ENCODE data around the gene SCML1.
A peak's percentile ranks its signal among the peaks of the same experiment; 100 is the strongest.

Gene SCML1, protein sequence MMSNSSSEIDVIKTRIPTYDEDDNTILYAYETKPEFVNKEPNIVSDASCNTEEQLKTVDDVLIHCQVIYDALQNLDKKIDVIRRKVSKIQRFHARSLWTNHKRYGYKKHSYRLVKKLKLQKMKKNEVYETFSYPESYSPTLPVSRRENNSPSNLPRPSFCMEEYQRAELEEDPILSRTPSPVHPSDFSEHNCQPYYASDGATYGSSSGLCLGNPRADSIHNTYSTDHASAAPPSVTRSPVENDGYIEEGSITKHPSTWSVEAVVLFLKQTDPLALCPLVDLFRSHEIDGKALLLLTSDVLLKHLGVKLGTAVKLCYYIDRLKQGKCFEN

DNA sequence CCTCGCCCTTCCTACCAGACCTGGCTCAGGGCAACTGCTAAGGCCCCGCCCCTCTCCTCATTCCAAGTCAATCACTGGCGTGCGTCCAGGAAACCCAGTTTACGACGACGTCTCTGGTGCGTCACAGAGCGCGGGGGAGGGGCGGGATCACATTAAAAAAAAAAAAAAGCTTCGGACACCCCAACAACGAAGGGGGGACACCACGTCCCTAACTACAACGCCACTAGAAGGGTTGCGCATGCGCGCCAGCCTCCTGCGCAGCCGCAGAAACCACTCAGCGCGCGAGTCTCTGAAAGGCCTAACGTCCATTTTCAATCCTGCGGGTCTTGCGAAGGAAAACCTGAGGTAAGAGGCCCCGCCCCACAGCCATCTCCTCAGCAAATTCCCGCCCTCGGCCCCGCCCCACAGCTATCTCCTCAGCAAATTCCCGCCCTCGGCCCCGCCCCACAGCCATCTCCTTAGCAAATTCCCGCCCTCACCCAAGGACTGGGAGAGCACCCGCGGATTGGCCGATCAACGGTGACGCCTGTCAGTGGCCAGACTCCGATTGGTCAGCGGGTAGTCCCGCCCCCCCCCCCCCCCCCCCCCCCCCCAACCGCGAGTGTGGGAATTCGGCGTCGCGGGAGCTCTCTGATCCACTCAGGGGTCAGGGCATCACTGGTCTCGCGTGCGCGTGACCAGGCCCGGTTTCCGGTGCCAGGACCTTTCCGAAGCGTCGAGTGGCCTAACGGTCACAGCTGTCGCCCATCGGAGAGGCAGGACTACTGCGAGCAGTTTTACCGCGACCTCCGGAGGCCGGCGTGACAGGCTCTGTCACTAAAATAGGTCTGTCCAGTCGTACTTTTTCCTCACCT is at the start of gene SCML1:
TSS of gene SCML1 (plus strand) at position 638 of the 854 bp plus-strand sequence. CDS start 6,694 bp downstream, outside the sequence.
- DNase-seq = peak; percentile 85

DNA sequence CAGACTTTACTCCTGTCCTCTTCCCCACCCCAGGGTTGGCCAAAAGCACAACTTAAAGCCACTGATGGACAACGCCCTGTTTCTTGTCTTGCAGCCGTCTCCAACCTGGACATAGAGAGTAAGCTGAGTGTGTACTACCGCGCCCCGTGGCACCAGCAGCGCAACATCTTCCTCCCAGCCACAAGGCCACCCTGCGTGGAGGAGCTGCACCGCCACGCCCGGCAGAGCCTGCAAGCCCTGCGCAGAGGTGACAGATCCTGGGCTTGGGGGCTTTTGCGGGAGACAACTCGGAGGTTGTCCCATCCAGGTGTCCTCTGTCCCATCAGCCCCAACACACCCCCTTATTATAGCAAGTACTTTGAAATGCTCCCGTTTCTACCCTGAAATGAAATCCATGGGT is 49.6 kb upstream of the SCML1 start:
- no peak for DNase-seq

DNA sequence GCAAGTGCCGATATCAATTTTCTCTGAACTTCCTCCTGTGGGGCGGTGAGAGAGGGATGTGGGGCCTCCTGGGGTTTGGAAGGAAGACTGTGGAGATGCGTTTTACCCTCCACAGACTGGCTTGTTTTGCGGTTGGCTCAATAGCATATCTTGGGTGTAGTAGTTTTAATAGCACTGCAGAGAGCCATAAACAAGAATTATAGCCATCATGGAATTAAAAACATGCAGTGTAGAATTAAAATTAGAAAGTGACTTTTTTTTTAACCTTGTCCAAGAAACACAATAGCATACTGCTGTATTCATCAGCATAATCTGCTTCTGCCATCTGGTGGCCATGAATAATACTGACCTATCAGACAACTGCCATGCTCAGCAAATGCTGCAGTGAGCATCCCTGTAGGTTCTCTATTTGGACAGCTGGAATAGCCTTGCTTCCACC is 47.3 kb upstream of the SCML1 start:
- peak; percentile 36 for DNase-seq

DNA sequence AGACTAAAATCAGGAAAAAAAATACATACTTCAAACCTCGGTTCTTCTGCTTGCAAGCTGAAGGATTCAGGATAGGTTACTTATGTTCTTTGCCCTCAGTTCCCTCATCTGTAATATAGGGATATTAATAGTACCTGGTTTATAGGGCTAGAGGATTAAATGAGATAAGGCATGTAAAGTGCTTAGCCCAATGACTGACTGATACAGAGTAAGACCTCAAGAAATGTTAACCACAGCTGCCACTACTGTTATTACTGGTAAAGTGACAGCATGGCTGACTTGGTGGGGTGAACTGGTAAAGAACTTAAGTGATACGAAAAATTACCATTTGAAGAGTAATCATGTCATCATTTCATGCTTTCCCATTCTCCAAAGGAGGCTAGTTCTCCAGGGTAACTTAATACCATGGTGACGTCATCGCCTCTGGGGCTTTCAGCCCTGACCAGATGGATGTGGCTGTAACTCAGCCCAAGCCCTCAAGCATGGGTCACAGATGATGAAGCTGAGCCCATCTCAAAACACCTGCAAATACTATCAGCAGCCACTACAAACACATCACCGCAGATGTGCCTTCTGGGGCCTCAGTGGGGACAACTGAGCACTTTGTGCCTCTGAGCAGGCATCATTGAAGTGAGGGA is 44.5 kb upstream of the SCML1 start:
- DNase-seq = no peak

DNA sequence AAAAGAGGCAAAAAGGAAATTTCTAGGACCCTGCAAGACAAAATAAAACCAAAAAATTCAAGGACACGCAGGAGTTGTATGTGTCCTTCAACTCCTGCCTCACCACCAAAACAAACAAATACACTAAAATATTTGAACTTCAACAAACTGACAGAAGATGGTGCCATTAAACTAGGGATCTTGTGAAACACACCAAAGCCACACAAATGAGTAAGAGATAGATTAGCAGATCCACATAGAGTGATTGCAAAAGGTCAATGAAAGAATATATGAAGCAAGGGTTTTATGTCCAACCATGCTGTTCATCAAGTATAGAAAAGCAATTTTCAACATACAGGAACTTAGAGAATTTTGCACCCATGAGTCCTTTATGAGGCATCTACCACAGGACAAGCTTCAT is 40.1 kb upstream of the SCML1 start:
- DNase-seq = no peak

DNA sequence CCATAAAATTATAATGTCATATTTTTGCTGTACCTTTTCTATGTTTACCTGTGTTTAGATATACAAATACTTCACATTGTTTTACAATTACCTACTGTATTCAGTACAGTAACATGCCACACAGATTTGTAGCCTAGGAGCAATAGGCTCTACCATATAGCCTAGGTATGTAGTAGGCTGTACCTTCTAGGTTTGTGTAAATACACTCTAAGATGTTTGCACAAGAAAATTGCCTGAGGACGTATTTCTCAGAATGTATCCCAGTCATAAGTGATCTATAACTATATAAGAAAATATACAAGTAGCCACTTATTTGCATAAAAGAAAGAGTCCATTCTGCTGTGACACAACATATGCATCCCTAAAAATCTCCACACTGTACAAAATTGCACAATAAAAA is 36.3 kb upstream of the SCML1 start:
- DNase-seq = no peak

DNA sequence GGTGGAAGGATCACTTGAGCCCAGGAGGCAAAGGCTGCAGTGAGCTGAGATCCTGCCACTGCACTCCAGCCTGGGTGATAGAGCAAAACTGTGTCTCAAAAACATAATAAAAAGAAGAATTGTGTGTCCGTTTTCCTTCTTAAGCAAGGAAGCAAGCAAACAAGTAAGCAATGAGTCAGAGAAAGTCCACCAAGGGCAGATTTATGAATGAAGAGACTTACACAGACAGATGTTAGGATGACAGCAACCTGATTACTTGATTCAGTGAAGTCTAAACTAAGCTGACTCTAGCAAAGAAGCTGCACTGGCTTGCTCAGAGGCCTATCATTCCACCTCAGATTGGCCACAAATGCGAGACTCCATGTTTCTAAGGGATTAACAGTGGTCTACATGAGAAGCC is 34.1 kb upstream of the SCML1 start:
- DNase-seq = no peak

DNA sequence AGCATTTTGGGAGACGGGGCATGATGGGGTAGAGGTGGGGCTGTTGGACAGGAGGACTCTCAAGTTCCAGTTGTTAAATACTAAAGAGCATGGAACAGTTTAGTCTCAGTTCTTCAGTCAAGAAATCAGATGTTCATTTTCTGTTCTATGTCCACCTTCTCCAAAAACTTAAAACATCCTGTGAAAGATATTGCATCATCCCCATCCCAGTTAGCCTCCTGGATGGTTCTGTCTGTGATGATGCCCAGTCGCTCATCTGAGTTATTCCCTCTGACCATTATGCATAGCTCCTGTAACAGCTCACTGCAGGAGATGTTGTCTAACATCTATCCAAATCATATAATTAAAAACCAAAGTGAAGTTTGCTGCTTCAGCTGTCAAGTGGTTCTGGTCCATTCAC is 32.1 kb upstream of the SCML1 start:
- DNase-seq = no peak

DNA sequence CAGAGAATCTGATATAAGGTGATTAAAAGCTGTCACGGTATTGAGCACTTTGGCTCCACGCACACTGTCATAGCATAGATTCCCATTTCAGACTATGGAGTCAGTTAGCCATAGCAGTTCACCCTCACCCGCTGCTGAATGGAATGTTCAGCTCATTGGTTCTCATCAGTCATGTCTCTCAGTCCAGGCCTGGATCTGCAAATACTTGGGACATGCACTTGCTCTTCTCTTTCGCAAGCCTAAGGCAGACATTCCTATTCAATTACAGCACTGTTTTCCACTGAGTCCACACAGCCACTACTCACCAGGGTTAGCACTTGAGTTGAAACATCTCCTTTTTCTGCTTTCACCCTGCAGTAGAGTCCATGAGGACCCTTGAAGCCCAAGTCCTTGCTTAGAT is 30.6 kb upstream of the SCML1 start:
- no peak for DNase-seq

DNA sequence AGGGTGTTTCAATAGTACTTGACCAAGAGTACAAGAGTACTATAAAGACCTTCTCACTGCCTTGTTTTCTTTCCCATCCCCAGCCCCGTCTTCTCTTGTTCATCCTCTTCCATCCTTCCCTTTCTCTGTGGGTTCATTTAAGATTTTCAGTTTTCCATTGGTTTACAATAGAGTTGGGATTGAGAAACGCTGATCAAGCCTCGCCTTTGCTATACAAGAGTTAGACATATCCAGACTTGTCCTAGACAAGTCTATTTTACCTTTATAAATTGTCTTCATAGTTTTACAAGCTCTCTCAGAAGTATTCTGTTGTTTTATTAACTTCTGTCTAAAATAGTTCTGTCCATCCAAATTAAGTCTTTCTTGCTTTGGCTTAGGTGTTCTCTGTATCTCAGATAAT is 29.6 kb upstream of the SCML1 start:
- DNase-seq = no peak

DNA sequence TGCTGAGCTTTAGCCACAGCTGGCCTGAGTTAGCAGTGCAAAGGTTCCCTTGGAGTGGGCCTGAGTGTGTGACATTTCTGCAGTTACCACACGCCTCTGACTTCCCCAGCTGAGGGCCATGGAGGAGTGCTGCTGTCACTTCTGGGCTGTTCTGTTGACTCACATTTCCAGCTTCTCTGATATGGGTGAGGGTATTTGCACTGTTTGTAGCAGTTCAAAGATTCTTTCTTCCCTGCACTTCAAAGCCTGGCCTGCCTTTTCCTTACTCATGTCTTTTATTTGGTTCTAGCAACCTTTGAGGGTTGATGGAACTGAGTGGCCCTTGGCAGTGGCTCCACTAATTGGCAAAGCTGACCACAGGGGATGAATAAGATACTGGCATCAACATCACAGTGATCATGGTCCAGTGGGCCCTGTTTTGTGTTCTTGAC is 26.4 kb upstream of the SCML1 start:
- DNase-seq = no peak

DNA sequence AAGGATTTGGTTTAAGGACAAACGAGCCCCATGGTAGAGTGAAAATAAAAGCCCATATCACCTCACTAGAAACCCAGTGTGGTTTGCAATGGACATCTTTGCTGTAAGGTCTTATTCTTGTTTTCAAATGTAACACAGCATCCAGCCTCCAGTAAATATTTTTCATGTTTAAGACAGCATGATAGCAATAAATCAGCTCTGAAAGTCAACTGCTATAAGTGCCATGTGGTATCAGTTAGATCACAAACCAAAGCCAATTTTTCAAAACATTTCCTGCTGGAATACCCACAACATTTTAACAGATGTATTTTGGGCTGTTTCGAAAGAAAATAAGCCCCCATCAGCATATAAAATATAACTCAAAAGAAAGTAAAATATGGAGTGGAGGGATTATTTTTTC is 24.0 kb upstream of the SCML1 start:
- DNase-seq = no peak

DNA sequence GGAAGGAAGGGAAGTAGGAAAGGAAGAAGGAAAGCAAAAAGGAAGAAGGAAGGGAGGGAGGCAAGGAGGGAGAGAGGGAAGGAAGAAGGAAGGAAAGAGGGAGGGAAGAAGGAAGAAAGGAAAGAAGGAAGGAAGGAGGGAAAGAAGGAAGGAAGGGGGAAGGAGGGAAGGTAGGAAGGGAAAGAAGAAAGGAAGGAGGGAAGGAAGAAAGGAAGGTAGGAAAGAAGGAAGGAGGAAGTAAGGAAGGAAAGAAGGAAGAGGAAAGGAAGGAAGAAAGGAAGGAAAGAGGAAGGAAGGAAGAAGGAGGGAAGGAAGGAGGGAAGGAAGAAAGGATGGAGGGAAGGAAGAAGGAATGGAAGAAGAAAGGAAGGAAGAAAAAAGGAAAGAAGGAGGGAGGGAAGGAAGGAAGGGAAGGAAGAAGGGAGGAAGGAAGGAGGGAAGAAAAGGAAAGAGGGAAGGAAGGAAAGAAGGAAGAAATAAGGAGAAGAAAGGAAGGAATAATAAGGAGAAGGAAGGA is 18.6 kb upstream of the SCML1 start:
- no peak for DNase-seq

DNA sequence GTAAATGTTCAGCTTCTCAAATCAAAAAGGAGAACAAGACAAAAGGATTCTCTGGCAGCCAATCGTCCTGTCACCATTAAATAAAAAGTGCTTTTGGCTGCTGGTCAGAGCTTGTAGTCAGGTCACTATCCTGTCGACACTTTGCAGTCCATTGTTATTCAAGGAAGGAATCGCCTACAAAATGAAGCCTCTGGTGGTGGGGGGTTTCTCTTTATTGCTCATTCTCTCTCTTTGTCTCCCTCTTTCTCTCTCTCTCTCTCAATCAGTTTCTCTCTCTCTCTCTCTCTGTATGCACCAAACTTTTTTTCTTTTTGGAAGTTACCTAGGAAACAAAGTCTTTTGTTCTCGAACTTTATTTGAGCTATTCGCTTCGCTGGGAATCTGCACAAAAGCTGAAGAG is 17.6 kb upstream of the SCML1 start:
- DNase-seq = no peak

DNA sequence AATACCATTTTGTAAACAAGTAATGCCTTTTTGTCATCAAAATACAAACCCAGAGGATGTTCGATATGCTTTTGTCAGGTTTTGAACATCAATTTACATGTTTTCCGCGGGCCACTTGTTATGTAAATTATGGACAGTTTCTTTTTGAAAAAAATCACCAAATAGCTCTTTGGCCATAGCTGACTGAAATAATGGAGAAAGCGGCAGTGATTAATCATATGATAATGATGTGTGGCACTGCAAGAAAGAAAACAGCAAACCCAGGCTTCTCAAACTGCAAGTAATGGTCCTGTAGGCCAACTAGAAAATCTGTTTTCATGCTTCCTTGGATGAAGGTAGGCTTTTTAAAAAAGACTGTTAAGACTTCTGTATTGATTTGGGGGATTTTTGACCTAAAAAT is 15.6 kb upstream of the SCML1 start:
- DNase-seq = no peak

DNA sequence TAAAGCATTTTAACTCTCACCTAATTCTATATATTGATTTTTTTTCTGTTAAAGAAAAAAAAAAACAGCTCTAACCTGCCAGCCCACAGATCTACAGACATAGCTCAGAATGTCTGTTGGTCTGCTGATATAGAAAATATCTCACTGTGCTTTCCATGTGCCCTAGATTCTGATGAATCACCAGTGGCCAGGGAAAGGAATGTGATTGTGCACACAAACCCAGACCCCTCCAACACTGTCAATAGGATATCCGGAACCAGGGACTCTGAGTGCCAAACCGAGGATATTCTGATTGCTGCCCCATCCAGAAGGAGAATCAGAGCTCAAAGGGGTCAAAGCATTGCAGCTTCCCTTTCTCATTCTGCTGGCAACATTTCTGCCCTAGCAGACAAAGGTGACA is 12.1 kb upstream of the SCML1 start:
- no peak for DNase-seq

DNA sequence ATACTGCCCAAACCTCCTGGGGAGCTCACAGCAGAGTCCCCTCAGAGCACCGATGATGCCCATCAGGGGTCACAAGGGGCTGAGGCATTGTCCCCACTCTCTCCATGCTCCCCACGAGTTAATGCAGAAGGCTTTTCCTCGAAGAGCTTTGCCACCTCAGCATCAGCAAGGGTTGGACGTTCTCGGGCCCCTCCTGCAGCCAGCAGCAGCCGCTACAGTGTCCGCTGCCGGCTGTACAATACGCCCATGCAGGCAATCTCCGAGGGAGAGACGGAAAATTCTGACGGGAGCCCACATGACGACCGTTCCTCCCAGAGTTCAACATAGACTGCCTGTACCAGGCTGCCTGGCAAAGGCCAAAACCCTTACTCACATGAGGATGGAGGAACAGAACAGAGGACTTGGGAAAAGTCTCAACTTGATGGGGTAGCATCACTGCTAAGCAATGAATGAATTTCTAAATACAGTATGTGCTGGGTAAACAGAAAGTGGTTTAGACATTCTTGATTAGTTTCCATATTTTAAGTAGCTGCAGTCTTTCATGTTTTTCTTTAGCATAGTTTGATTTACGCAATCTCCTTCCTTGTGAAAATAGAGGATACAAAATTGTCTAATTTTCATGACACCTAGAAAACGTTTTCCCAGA is 5.0 kb upstream of the SCML1 start:
- DNase-seq = no peak

DNA sequence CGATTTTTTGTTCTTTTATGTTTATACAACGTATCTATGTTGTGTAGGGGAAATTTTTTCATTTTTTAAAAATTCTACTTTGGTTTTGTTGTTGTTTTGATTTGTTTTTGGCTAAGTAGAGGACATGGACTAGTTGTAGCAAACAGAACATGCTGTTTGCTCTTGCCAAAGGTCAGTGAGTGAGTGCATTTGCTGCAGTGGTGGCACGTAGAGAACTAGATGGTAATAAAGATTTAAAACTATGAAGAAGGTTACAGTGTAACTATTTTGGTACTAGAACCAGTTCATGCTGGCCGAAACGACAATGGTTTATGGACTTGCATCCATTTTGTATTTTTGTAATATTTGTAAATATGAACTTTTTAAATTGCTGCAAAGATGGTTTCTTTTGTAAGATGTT is 1.9 kb upstream of the SCML1 start:
- no peak for DNase-seq

DNA sequence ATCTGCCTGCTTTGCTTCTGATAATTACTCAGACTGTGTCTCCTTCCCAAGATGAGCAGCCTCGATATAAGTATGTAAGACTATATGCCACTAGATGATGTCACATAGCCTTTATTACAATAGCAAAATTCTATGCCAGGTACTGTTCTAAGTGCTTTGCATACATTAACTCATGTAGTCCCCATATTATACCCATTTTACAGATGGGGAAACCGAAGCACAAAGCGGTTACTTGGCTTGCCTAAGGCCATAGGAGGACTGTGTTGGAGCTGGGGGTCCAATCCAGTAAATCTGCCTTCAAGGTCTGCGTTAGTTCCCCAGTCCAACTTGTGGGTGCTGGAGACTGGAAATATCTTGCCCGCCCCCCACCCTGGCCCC is 826 bp upstream of the SCML1 start:
- DNase-seq = no peak

DNA sequence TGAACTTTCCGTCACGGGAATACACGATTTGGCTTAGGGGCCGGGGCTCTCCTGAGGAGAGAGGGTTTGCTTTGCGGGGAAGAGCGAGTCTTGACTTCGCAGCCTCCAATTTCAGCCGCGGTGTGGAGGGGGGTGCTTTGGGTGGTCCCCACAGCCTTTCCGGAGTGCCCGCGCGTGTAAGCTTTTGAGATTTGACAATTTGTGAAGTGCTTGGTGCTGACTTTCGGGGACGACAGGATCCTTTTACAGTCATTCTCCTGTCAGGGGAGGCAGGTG is 355 bp downstream of the SCML1 start:
- DNase-seq = no peak

DNA sequence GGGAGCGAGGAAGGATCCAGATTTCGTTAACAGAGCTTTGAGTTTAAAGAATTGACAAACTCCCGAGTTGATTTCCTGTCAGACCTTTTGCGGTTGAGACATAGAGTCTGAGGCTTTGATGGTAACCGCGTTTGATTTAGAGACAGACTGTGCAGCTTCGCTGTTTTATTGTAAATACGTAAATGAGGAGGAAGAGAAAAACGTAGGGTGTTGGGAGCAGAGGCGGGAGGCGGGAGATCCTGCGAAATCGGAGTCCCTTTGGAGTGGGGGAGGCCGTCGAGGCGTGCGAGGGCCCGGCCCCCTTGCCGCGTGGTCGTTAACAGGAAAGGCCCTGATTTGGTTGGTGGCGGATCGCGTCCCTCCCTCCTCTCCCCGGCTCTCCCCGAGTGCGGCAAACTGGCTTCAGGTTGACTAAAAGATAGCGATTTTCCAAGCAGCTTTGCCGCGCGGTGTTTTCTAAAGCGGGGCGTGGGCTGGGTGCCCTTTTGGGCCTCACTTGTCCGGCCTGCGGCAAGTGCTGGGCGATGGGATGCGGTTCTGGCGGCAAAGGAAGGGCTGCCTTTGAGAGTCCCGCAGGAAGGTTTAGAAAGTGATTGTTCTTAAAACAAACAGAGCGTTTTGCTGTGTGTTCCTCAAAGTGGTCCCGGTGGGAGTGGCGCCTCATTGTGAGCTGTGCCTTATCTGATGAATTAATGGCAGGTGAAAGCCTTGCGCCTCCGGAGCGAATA is 857 bp downstream of the SCML1 start:
- peak; percentile 62 for DNase-seq

DNA sequence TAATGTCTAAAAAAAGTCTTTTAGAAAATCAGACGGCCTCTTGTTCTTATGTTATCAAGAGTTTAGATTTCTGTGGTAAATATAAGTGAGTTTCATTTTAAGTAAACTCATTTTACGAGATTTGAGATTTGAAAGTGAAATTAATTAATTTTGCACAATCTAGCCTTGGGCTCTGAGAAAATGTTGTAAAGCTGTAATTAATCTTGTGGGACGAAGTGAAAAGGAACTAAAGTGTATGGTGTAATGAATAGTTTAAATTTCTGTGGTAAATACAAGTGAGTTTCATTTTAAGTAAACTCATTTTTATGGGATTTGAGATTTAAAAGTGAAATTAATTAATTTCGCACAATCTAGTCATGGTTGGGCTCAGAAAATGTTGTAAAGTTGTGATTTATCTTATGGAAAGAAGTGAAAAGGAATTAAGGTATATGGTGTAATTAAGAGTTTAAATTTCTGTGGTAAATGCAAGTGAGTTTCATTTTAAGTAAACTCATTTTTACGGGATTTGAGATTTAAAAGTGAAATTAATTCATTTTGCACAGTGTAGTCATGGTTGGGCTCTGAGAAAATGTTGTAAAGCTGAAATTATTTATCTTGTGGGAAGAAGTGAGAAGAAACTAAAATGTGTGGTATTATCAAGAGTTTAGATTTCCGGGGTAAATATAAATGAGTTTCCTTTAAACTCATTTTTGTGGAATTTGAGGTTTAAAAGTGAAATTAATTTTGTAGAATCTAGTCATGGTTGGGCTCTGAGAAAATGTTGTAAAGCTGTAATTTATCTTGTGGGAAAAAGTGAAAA is 1.6 kb downstream of the SCML1 start:
- DNase-seq = no peak

Data from CD4-positive, alpha-beta T cell treated with Interleukin-12 subunit alpha and Interleukin-12 subunit beta, for 1 hour (primary cell).